ENCODE data around the gene MAP3K10. TPM values are rescaled to one million over a fixed set of nuclear protein-coding genes. Genes with fewer than 3 reads are reported as not detected.

The MAP3K10 gene
- total RNA-seq, 1 donor from 2014 or later = 17.2 TPM

GRCh38 chr19:40193587-40193849, 2.3 kb downstream of the MAP3K10 start:
- no peak for ATAC-seq
- DNase-seq = no peak
- H3K27ac ChIP-seq = no peak overlapping the region
- H3K27me3 ChIP-seq = no peaks in the 10 kb centered on the region
- no peaks in the 10 kb centered on the region for H3K9me3 ChIP-seq
- TF ChIP-seq, protein P1, sequence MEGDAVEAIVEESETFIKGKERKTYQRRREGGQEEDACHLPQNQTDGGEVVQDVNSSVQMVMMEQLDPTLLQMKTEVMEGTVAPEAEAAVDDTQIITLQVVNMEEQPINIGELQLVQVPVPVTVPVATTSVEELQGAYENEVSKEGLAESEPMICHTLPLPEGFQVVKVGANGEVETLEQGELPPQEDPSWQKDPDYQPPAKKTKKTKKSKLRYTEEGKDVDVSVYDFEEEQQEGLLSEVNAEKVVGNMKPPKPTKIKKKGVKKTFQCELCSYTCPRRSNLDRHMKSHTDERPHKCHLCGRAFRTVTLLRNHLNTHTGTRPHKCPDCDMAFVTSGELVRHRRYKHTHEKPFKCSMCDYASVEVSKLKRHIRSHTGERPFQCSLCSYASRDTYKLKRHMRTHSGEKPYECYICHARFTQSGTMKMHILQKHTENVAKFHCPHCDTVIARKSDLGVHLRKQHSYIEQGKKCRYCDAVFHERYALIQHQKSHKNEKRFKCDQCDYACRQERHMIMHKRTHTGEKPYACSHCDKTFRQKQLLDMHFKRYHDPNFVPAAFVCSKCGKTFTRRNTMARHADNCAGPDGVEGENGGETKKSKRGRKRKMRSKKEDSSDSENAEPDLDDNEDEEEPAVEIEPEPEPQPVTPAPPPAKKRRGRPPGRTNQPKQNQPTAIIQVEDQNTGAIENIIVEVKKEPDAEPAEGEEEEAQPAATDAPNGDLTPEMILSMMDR (IDR thresholded peaks at IDR 0.05) = no peak
- intact Hi-C loops (cut with DNase I) = no loop called here
- no peak overlapping the region for H3K4me3 ChIP-seq
- no peaks in the 10 kb centered on the region for H3K36me3 ChIP-seq
- peaks cover 12% of the 10 kb centered on the region for H3K4me1 ChIP-seq

- H3K4me1 ChIP-seq = no peaks in the 10 kb centered on the region
- H3K9me3 ChIP-seq = no peaks in the 10 kb centered on the region
- H3K27ac ChIP-seq = no peak overlapping the region
- no peak for ATAC-seq
- intact Hi-C loops (cut with DNase I) = no loop called here
- H3K4me3 ChIP-seq = no peak overlapping the region
- no peaks in the 10 kb centered on the region for H3K27me3 ChIP-seq
- no peak for DNase-seq
- peaks cover 5% of the 10 kb centered on the region for H3K36me3 ChIP-seq
- TF ChIP-seq, protein P1 (IDR thresholded peaks at IDR 0.05) = no peak
Observed at GRCh38 chr19:40198272-40198990, 7.2 kb downstream of the MAP3K10 start.

- H3K27me3 ChIP-seq = no peaks in the 10 kb centered on the region
- H3K4me3 ChIP-seq = no peak overlapping the region
- TF ChIP-seq, protein P1 (IDR thresholded peaks at IDR 0.05) = no peak
- no peak overlapping the region for H3K27ac ChIP-seq
- intact Hi-C loops (cut with DNase I) = no loop called here
- no peaks in the 10 kb centered on the region for H3K4me1 ChIP-seq
- no peak for DNase-seq
- H3K36me3 ChIP-seq = peaks cover 6% of the 10 kb centered on the region
- no peaks in the 10 kb centered on the region for H3K9me3 ChIP-seq
- ATAC-seq = no peak
Observed at GRCh38 chr19:40200341-40201099, 9.3 kb downstream of the MAP3K10 start.

DNA sequence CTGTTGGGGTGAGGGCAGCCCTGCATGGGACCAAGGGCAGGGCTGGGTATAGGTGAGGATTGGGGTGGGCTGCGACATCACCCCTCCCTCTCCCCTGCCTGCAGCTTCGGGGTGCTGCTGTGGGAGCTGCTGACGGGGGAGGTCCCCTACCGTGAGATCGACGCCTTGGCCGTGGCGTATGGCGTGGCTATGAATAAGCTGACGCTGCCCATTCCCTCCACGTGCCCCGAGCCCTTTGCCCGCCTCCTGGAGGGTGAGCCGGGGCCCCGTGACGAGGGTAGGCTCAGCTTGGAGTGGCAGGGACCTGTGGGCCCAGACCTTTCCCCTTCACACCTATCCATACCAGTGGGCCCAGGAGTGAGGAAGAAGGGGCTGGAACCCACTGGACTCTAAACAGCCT, 13.2 kb downstream of the MAP3K10 start:
- DNase-seq = no peak
- peak; percentile 24 for ATAC-seq
- TF ChIP-seq, protein P1 (IDR thresholded peaks at IDR 0.05) = no peak
- Histone ChIP-seq H3K27ac (no peak overlapping the region), H3K4me3 (no peak overlapping the region), H3K9me3 (no peaks in the 10 kb centered on the region), H3K27me3 (no peaks in the 10 kb centered on the region), H3K36me3 (peaks cover 6% of the 10 kb centered on the region), H3K4me1 (no peaks in the 10 kb centered on the region)
- intact Hi-C loops (cut with DNase I) = no loop called here

- Histone ChIP-seq H3K36me3 (peaks cover 7% of the 10 kb centered on the region), H3K4me3 (no peak overlapping the region), H3K27me3 (no peaks in the 10 kb centered on the region), H3K4me1 (no peaks in the 10 kb centered on the region), H3K9me3 (no peaks in the 10 kb centered on the region), H3K27ac (no peak overlapping the region)
- no peak for DNase-seq
- intact Hi-C loops (cut with DNase I) = no loop called here
- TF ChIP-seq, protein P1 (IDR thresholded peaks at IDR 0.05) = no peak
- no peak for ATAC-seq
Observed at GRCh38 chr19:40205760-40206159, 14.5 kb downstream of the MAP3K10 start.

Measured in upper lobe of right lung (tissue), 1 donor.